Astrocyte (in vitro differentiated cells and primary cell): ENCODE results near the gene RNASE9. TPM values are rescaled to one million over a fixed set of nuclear protein-coding genes. Genes with fewer than 3 reads are reported as not detected.
"Not testable (repeated sequence)": the region's sequence is repeated elsewhere in the genome, so short reads cannot be mapped to it uniquely, and the experiment has no call there.

Experiments used
- DNase-seq: peaks from one replicate; pipeline ENCODE4 v3.0.0-alpha.2; 2010; ENCODE audit warnings: low read depth
- FAIRE-seq: peaks from 2 replicates; lab custom pipeline; 2011; peaks lifted over from hg19 to GRCh38; lab: Jason Lieb, UNC
- H2AFZ ChIP-seq: 2 replicates; pipeline ENCODE4 v1.6.0; 2012; ENCODE audit warnings: low read depth, low read length, inconsistent platforms
- H3K27ac ChIP-seq: 2 replicates; pipeline ENCODE4 v1.5.1; 2011; ENCODE audit warnings: low read depth, low read length, inconsistent platforms
- H3K27me3 ChIP-seq: 2 replicates; pipeline ENCODE4 v1.6.0; 2011; ENCODE audit warnings: low read length, inconsistent platforms; ENCODE audit not compliant: insufficient read depth
- H3K36me3 ChIP-seq: 2 replicates; pipeline ENCODE4 v1.5.1; 2011; ENCODE audit warnings: low read length, inconsistent platforms; ENCODE audit not compliant: insufficient read depth
- H3K4me1 ChIP-seq: 2 replicates; pipeline ENCODE4 v1.5.1; 2011; ENCODE audit warnings: low read length, inconsistent platforms; ENCODE audit not compliant: insufficient read depth
- H3K4me2 ChIP-seq: 2 replicates; pipeline ENCODE4 v1.6.0; 2012; ENCODE audit warnings: low read length, inconsistent platforms
- H3K4me3 ChIP-seq: 2 replicates; pipeline ENCODE4 v1.5.1; 2011; ENCODE audit warnings: low read depth, mild to moderate bottlenecking, low read length, inconsistent platforms; ENCODE audit not compliant: insufficient read depth
- H3K79me2 ChIP-seq: 2 replicates; pipeline ENCODE4 v1.6.0; 2012; ENCODE audit warnings: mild to moderate bottlenecking, low read length, inconsistent platforms; ENCODE audit not compliant: insufficient read depth
- H3K9ac ChIP-seq: 2 replicates; pipeline ENCODE4 v1.6.0; 2012; ENCODE audit warnings: mild to moderate bottlenecking, low read length, inconsistent platforms
- H3K9me3 ChIP-seq: 2 replicates; pipeline ENCODE4 v1.5.1; 2012; ENCODE audit warnings: low read depth, mild to moderate bottlenecking, low read length, inconsistent platforms; ENCODE audit not compliant: insufficient read depth
- H4K20me1 ChIP-seq: 2 replicates; pipeline ENCODE4 v1.6.0; 2012; ENCODE audit warnings: low read length, inconsistent platforms; ENCODE audit not compliant: insufficient read depth
- H3K27ac Mint-ChIP-seq: one replicate; pipeline ENCODE4 v1.8.0; 2021; ENCODE audit warnings: mild to moderate bottlenecking, mixed read lengths; ENCODE audit not compliant: unreplicated experiment
- H3K27me3 Mint-ChIP-seq: one replicate; pipeline ENCODE4 v1.8.0; 2021; ENCODE audit warnings: low read depth, mixed read lengths; ENCODE audit not compliant: unreplicated experiment
- H3K36me3 Mint-ChIP-seq: one replicate; pipeline ENCODE4 v1.8.0; 2021; ENCODE audit warnings: low read depth, mixed read lengths; ENCODE audit not compliant: unreplicated experiment
- H3K4me1 Mint-ChIP-seq: one replicate; pipeline ENCODE4 v1.8.0; 2021; ENCODE audit warnings: low read depth, mixed read lengths; ENCODE audit not compliant: unreplicated experiment
- H3K4me3 Mint-ChIP-seq: one replicate; pipeline ENCODE4 v1.8.0; 2021; ENCODE audit warnings: mild to moderate bottlenecking, moderate library complexity, mixed read lengths; ENCODE audit not compliant: unreplicated experiment
- H3K9me3 Mint-ChIP-seq: one replicate; pipeline ENCODE4 v1.8.0; 2021; ENCODE audit warnings: mild to moderate bottlenecking, mixed read lengths; ENCODE audit not compliant: unreplicated experiment
- CTCF ChIP-seq: IDR thresholded peaks from 2 replicates; pipeline ENCODE4 v1.5.1; 2011; ENCODE audit warnings: low read depth, mild to moderate bottlenecking, inconsistent platforms, low read length, moderate library complexity; ENCODE audit not compliant: insufficient read depth
- EZH2 ChIP-seq: IDR thresholded peaks from 2 replicates; pipeline ENCODE4 v1.6.1; 2012; ENCODE audit warnings: mild to moderate bottlenecking, low read length, inconsistent platforms; ENCODE audit not compliant: insufficient read depth
- total RNA-seq: library from RNA; stranded (reverse); gene quantifications from 2 replicates; pipeline ENCODE4 v1.2.1, GENCODE V29; 2021

RNASE9 gene
- total RNA-seq, 1 donor from 2014 or later, result not detected

GRCh38 chr14:20597108-20597507 is 36.3 kb upstream of the RNASE9 start:
- Mint-ChIP-seq H3K27ac (no peak overlapping the region), H3K4me1 (no peaks in the 10 kb centered on the region), H3K4me3 (no peak overlapping the region), H3K36me3 (peaks cover 2% of the 10 kb centered on the region), H3K27me3 (peaks cover 3% of the 10 kb centered on the region), H3K9me3 (no peaks in the 10 kb centered on the region)
- Histone ChIP-seq H3K36me3 (no peaks in the 10 kb centered on the region), H3K9ac (no peak overlapping the region), H3K27me3 (no peaks in the 10 kb centered on the region), H4K20me1 (no peaks in the 10 kb centered on the region), H3K79me2 (no peaks in the 10 kb centered on the region), H3K4me3 (no peak overlapping the region), H3K4me2 (no peak overlapping the region), H3K27ac (no peak overlapping the region), H3K4me1 (no peaks in the 10 kb centered on the region), H3K9me3 (no peaks in the 10 kb centered on the region), H2AFZ (no peak overlapping the region)
- FAIRE-seq (no peak), DNase-seq (no peak)
- TF ChIP-seq CTCF, result no peak
- no peak for TF ChIP-seq EZH2

GRCh38 chr14:20595726-20596125 is 34.9 kb upstream of the RNASE9 start:
- not testable (repeated sequence) for H3K27ac Mint-ChIP-seq

GRCh38 chr14:20592574-20592973 is 31.7 kb upstream of the RNASE9 start:
- DNase-seq (no peak), FAIRE-seq (no peak)
- H3K36me3 Mint-ChIP-seq, result peaks cover 2% of the 10 kb centered on the region
- Histone ChIP-seq H3K27ac (no peak overlapping the region), H2AFZ (no peak overlapping the region), H3K27me3 (no peaks in the 10 kb centered on the region), H3K4me3 (no peak overlapping the region), H3K36me3 (no peaks in the 10 kb centered on the region), H3K4me2 (no peak overlapping the region), H3K9ac (no peak overlapping the region), H3K9me3 (no peaks in the 10 kb centered on the region), H3K4me1 (no peaks in the 10 kb centered on the region), H4K20me1 (no peaks in the 10 kb centered on the region), H3K79me2 (no peaks in the 10 kb centered on the region)
- TF ChIP-seq CTCF (no peak), EZH2 (no peak)
- peaks cover 16% of the 10 kb centered on the region for H3K27me3 Mint-ChIP-seq
- no peak overlapping the region for H3K4me3 Mint-ChIP-seq
- H3K9me3 Mint-ChIP-seq, result no peaks in the 10 kb centered on the region
- no peaks in the 10 kb centered on the region for H3K4me1 Mint-ChIP-seq
- no peak overlapping the region for H3K27ac Mint-ChIP-seq

More at GRCh38 chr14:20595726-20596125, 34.9 kb upstream of the RNASE9 start:
- H3K27me3 ChIP-seq, H4K20me1 ChIP-seq, H3K9me3 Mint-ChIP-seq, DNase-seq, H3K9me3 ChIP-seq, H3K4me3 ChIP-seq, H3K9ac ChIP-seq, H3K4me2 ChIP-seq, H3K36me3 Mint-ChIP-seq, H2AFZ ChIP-seq, H3K27me3 Mint-ChIP-seq, H3K27ac ChIP-seq, H3K4me1 ChIP-seq, H3K4me1 Mint-ChIP-seq, H3K4me3 Mint-ChIP-seq, H3K79me2 ChIP-seq, FAIRE-seq, H3K36me3 ChIP-seq: not testable (repeated sequence)
